ENCODE measurements around the gene HEXIM1. TPM values are rescaled to one million over a fixed set of nuclear protein-coding genes. Genes with fewer than 3 reads are reported as not detected.

The HEXIM1 gene
- total RNA-seq, 6 experiments from 2014 or later, result 14.0 to 27.1 (median 19.6) TPM

- Histone ChIP-seq H3K36me3 (no peaks in the 10 kb centered on the region), H3K4me3 (no peak overlapping the region), H3K4me1 (peaks cover 0 to 13% (median 3%) of the 10 kb centered on the region in 4 donors), H3K27me3 (no peaks in the 10 kb centered on the region), H3K9me3 (no peaks in the 10 kb centered on the region), H3K27ac (no peak overlapping the region)
- 61% methylated on average over 4 of the region's 9 CpGs for WGBS (ENCODE audit: insufficient coverage, low coverage, low lambda C conversion rate, missing lambda C conversion rate)
- TF ChIP-seq POLR2A (IDR thresholded peaks at IDR 0.05) (no peak), CTCF (IDR thresholded peaks at IDR 0.05) (no peak)
- ATAC-seq, result no peak
- intact Hi-C loops (cut with DNase I), result no loop called here
- no peak for DNase-seq
Observed at GRCh38 chr17:45200701-45201100, 52.4 kb downstream of the HEXIM1 start.

GRCh38 chr17:45201457-45201856 is 53.2 kb downstream of the HEXIM1 start:
- H3K4me3 ChIP-seq, result no peak overlapping the region
- no peaks in the 10 kb centered on the region for H3K36me3 ChIP-seq
- intact Hi-C loops (cut with DNase I), result no loop called here
- DNase-seq (no peak), ATAC-seq (no peak)
- no peaks in the 10 kb centered on the region for H3K27me3 ChIP-seq
- H3K27ac ChIP-seq, result peak overlapping the region in 1 of 3 donors; percentile 40
- TF ChIP-seq CTCF (IDR thresholded peaks at IDR 0.05), result no peak
- no peak for TF ChIP-seq POLR2A (IDR thresholded peaks at IDR 0.05)
- H3K4me1 ChIP-seq, result peaks cover 0 to 13% (median 3%) of the 10 kb centered on the region in 4 donors
- H3K9me3 ChIP-seq, result no peaks in the 10 kb centered on the region
- WGBS (ENCODE audit: insufficient coverage, low coverage, low lambda C conversion rate, missing lambda C conversion rate), result 77% methylated on average over 3 of the region's 4 CpGs

Small RNA genes within 50 kb of the gene (microRNA-seq; reads per million reads assigned to microRNA genes)
- gene MIR6784, result 0 reads per million in 2 donors

Small RNA genes within 50 kb of the gene (small RNA-seq; reads per million reads assigned to genes)
- 0 reads per million in 2 experiments for gene MIR6784

Other genes with a start within 250 kb of the HEXIM1 start
- 10 to 100 TPM; 29.9 to 42.4 (median 35.1) TPM for gene EFTUD2, start 249.0 kb upstream of the HEXIM1 start, total RNA-seq
- gene GFAP, start 233.0 kb upstream of the HEXIM1 start, total RNA-seq, result under 1 TPM; 0.18 to 0.50 (median 0.27) TPM
- gene KIF18B, start 200.7 kb upstream of the HEXIM1 start, total RNA-seq, result under 1 TPM; 0.20 to 0.99 (median 0.35) TPM
- under 1 TPM in 4 of 6 experiments, not detected in 2; 0.31 to 0.62 (median 0.38) TPM for gene C1QL1, start 180.2 kb upstream of the HEXIM1 start, total RNA-seq
- gene DCAKD, start 96.8 kb upstream of the HEXIM1 start, total RNA-seq, result 10 to 100 TPM; 13.2 to 20.6 (median 16.6) TPM
- gene NMT1, start 87.2 kb upstream of the HEXIM1 start, total RNA-seq, result 10 to 100 TPM; 50.8 to 76.7 (median 72.0) TPM
- gene PLCD3, start 16.0 kb upstream of the HEXIM1 start, total RNA-seq, result 10 to 100 TPM in 1 of 6 experiments, 1 to 10 TPM in 5; 2.0 to 26.4 (median 3.0) TPM
- gene ACBD4, start 12.8 kb upstream of the HEXIM1 start, total RNA-seq, result 10 to 100 TPM; 24.0 to 78.9 (median 56.9) TPM
- 10 to 100 TPM in 1 of 6 experiments, 1 to 10 TPM in 5; 2.6 to 13.5 (median 5.4) TPM for gene HEXIM2, start 13.4 kb downstream of the HEXIM1 start, total RNA-seq
- gene FMNL1, start 73.4 kb downstream of the HEXIM1 start, total RNA-seq, result 1 to 10 TPM; 3.7 to 10.0 (median 5.1) TPM
- gene SPATA32, start 113.6 kb downstream of the HEXIM1 start, total RNA-seq, result not detected
- gene MAP3K14, start 168.5 kb downstream of the HEXIM1 start, total RNA-seq, result 1 to 10 TPM; 4.8 to 7.8 (median 6.3) TPM